Suppressor macrophage (primary cell): ENCODE measurements around the gene RMC1.
A peak's percentile ranks its signal among the peaks of the same experiment; 100 is the strongest.
"Not testable (repeated sequence)": the region's sequence is repeated elsewhere in the genome, so short reads cannot be mapped to it uniquely, and the experiment has no call there.

ENCODE experiments used
- DNase-seq, 4 experiments: peaks; one replicate each; pipeline ENCODE4 v3.0.0-alpha.2; 2020 to 2022

The RMC1 gene

DNA sequence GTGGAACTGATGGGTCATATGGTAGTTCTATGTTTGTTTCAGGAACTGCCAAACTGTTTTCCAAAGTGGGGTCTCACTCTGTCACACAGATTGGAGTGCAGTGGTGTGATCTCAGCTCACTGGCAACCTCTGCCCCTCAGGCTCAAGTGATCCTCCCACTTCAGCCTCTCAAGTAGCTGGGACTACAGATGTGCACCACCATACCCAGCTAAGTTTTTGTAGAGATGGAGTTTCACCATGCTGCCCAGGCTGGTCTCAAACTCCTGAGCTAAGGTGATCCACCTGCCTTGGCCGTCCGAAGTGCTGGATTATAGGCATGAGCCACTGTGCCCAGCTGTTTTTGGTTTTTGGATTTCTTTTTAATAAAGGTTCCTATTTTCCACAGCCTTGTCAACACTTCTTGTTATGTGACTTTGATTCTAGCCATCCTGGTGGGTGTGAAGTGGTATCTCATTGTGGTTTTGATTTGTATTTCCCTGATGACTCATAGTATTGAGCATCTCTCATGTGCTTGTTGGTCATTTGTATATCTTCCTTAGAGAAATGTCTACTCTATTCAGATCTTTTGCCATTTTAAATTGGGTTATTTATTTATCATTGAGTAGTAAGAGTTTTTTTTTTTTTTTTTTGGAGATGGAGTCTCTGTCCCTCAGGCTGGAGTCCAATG lies 60.2 kb downstream of the RMC1 start:
- peak; percentile 42 to 85 (median 64) for DNase-seq

DNA sequence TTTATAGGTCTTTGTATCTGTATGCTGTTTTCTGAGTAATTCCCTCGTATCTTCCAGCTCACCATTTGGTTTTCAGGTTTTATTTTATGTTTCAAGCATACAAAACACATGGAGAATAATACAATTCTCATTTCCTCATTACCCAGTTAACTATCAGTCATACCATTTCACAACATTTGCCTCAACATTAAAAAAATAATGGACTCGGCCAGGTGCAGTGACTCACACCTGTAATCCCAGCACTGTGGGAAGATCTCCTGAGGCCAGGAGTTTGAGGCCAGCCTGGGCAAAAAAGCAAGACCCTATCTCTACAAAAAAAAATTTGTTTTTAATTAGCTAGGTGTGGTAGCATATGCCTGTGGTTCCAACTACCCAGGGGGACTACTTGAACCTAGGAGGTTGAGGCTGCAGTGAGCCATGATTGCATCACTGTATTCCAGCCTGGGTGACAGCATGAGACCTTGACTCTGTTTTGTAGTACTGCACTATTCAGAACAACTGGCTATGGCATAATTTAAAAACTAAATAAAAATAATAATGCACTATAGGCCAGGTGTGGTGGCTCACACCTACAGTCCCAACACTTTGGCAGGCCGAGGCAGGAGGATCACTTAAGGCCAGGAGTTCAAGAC lies 62.7 kb downstream of the RMC1 start:
- DNase-seq, result no peak

DNA sequence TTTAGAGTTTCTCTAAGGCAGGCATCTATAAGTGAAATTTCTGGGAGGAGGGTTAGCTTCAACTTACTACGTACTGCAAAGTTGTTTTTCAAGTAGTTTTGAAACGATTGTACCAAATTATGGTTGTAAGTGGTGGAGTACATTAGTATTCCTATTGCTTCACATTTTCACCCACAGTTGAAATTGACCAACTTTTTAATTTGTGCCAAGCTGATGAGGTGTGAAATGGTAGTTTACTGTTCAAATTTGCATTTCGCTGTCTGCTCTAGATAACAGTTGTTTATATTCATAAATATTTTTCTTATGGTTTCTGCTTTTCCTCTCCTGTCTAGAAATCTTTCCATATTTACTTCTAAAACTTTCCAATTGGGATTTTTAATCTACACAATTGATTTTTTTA lies 64.4 kb downstream of the RMC1 start:
- no peak for DNase-seq

DNA sequence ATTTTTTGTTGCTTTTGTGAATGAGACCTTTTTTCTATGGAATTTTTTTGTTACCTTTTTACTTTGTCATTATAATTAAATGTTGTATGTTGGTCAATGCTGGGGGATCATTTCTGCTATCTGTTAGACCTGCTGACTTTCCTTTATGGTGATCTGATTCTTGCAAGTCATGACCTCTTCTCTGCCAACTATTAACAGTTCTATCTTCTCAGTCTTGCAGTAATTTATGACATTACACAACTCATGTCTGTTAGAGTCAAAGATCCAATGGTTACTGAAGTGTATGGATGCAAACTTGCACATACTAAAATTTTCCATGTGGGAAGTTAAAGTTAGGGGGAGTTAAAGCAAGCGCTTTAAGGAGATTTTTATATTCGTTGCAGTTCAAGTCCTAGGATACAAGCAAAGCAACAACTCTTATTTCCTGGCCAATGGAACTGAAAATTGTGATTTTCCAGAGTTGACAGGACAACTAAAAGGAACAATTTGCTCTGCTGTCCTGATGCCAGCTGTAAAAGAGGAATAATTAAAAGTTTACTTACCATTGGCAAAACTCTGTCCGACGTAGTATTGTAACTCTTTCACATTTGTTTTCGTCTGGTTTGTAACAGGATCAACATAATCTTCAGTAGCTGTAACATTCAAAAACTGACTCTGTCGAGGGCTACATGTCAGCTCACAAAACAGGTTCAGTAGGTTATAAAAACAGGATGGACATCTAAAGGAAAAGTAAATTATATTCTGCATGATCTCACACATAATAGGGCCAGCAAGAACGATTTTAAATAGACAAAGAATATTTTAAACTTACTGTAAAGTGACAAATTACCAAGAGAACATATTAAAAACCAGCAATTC lies 65.2 kb downstream of the RMC1 start:
- DNase-seq, result no peak

DNA sequence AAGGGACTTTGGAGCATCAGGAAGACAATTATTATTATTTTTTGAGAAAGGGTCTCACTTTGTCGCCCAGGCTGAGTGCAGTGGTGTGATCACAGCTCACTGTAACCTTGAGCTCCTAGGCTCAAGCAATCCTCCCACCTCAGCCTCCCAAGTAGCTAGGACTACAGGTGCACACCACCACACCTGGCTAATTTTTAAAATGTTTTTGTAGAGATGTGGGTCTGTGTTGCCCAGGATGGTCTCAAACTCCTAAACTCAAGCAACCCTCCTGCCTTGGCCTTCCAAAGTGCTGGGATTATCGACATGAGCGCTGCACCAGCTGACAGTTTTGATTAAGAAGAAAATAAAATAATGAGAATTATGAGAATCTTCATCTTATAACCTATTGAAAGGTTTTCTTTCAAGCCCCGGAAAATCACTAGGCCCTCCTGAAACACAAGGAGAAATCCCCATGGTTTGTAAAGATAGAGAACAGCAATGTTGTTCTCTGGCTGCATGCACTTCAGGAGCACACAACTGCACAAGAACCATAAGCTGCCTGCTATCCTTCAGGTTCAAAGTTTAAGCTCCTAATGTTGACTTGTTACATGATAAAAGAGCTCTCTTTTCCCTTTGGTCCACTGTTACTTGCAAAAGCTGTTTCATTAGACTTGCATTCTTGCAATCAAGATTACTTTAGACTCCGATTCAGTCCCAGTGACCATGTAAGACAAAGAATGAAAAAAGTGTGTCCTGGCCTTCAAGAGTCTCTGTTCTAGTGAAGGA lies 66.2 kb downstream of the RMC1 start:
- DNase-seq, result no peak

DNA sequence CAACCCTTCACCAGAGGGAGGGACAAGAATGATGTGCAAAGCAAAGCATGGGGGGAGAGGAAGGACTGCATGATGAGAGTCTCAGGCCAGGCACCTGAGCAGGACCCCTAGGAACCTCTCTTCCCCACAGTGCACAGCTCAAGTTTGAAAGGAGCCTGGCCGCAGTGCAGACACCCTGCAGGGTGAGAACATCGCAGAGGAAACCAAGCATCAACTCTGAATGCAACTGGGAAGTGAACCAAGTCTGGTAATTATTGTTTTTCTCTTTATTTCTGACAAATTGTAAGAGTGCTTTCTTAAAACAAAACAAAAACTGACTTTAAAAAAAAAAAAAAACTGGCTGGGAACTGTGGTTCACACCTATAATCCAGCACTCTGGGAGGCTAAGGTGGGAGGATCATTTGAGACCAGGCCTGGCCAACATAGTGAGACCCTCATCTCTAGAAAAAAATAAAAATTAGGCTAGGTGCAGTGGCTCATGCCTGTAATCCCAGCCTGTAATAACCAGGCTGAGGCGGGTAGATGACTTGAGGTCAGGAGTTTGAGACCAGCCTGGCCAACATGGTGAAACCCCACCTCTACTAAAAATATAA lies 67.7 kb downstream of the RMC1 start:
- DNase-seq, result no peak

DNA sequence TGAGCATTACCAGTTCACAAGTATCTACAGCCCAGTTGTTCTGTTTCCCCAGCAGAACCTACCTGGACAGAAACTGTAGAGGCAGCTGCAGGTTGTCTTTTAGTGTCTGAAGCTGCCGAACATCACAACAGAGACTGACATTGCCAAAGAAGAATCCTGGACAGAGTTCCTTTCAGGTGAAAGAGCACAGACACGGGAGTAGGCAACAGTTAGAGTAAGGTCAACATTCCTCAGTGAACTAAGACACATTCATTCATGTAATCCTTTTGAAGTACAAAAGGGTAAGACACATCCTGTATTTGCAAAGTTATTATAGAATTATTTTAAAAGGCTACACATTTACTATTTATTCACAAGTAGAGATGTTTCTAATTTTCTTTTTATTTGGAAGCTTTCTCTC lies 68.7 kb downstream of the RMC1 start:
- DNase-seq, result no peak

DNA sequence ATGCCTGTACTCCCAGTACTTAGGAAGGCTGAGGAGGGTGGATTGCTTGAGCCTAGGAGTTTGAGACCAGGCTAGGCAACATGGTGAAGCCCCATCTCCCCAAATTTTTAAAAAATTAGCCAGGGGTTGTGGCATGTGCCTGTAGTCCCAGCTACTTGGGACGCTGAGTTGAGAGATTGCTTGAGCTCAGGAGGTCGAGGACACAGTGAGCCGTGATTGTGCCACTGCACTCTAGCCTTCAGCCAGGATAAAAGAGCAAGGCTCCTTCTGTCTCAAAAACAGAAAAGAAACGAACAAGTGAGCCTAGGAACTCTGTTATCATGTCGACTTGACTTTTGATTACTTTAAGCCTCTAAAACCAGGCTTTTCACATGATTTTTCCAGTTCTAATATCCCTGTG lies 69.3 kb downstream of the RMC1 start:
- no peak for DNase-seq

DNA sequence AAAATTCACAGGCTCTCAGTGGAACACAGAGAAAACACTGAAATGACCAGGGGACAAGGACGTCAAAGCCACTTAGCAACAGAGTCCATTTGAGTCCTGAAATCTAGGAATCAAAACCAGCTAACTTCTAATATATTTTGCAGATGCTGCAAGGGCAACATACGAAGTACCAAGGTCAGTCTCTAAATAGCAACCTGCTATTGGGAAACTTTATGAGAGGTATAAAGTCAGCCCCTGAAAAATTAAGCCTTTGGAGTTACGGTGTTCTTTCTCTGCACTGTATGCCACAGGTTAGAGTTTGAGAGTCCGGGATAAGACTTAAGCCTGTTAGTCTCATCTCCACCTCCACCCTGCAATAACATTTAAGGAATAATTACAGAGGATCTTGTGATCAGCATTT lies 69.7 kb downstream of the RMC1 start:
- DNase-seq, result no peak

DNA sequence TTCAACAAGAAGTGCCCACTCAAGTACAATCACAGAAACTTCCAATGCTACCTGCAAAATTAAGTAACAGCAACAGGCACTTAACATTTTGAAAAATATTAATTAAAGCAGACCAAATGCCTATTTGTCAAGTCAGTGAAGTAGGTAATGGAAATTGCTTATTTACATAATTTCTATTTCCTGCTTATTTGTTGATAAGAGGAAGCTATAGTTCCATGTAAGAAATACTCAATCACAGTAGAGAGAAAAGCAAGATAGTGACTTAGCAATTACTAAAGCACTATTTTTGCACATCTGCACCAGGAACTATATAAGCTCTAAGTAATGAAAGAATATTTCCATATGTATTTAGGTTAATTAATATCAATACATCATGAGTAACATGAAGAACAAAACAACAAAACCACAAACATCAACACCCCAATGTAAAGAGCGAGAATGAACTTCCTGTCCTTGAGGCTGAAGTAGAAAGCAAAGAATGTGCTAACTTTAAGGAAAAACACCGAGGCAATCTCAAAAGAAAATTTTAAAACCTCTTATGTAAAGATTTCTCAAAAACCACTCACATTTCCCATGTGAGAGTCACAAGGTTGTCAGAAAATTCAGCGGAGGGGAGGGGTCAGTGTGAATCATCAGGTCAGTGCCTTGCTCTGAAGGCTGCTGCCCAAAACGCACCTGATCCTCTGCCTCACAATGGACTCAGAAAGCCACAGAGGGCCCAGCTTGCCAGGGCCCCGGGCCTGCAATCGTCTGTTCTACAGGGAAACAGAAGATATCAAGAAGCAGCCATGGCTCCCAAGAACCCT lies 70.5 kb downstream of the RMC1 start:
- DNase-seq, result peak; percentile 76 to 89 (median 82)

DNA sequence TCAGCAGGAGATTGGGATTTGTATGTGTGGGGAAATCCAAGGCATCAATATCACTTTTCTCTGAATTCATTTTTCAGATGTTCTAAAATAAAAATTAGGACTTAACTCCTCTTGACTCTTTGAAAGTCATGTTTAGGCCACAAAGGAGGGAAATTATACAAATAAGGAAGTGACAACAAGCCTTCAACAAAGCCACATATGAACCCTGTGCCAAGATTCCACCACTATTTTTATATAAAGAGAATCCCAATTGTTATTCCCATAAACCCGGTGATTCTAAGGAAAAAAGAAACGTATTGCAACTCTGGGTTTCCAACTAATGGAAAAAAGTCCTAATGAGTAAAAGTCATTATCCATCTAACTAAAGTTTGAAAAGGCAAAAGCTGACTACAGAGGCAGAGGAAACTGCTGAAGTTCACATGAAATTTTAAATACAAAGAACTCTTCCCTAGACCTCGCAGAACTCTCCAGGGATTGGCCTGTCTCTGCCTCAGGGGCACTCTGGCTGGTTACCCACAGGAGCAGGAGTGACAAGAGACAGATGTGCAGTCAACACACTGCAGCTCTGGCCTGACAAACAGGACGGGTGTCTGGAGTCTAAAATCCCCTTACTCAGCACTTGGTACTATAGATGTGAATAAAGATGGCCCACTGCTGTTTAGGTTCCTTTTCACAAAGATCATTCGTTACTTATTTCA lies 71.4 kb downstream of the RMC1 start:
- peak in 3 of 4 experiments; percentile 15 to 43 (median 25) for DNase-seq

DNA sequence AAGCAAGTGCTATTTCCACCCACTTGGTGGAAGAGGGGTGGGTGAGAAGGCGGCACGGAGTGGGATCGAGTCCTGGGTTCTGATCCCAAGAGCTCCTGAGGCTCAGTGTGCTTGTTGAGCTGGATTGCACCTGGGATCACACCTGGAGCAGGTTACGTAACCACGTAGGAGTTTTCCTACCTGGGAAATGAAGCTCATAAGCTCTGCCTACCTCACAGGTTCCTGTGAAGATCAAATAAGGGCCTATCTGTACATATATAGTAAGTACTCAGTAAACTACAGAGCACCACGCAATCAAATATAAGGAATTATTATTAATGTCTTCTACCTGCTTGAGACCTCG lies 72.0 kb downstream of the RMC1 start:
- no peak for DNase-seq

DNA sequence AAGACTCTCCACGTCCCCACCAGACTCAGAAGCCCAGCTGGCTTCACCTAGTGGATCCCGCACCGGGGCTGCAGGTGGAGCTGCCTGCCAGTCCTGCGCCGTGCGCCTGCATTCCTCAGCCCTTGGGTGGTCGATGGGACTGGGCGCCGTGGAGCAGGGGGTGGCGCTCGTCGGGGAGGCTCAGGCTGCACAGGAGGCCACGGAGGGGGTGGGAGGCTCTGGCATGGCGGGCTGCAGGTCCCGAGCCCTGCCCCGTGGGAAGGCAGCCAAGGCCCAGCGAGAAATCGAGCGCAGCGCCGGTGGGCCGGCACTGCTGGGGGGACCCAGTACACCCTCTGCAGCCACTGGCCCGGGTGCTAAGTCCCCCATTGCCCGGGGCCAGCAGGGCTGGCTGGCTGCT lies 74.2 kb downstream of the RMC1 start:
- not testable (repeated sequence) for DNase-seq

DNA sequence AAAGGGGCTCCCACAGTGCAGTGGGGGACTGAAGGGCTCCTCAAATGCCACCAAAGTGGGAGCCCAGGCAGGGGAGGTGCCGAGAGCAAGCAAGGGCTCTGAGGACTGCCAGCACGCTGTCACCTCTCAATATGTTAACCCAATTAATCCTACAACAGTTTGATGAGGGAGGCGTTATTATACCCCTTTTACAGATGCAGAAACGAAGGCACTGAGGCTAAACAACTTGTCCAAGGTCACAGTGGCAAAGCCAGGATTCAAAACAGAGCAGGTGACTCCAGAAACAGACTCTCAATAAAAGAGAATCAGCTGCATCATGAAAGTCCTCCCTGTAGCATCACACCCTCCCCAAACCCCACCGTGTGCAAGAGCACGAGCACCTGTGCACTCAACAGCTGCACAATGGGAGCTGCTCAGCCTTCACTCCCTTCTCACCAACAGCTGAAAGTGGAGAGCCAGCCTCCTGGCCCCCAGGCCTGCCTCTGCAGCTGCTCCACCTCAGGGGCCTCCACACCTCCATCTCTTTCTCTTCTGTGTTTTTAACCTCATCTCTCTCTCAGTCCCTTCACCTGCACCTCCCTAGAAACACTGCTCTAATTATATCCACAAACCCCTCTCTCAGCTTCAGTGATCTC lies 74.9 kb downstream of the RMC1 start:
- DNase-seq, result no peak

DNA sequence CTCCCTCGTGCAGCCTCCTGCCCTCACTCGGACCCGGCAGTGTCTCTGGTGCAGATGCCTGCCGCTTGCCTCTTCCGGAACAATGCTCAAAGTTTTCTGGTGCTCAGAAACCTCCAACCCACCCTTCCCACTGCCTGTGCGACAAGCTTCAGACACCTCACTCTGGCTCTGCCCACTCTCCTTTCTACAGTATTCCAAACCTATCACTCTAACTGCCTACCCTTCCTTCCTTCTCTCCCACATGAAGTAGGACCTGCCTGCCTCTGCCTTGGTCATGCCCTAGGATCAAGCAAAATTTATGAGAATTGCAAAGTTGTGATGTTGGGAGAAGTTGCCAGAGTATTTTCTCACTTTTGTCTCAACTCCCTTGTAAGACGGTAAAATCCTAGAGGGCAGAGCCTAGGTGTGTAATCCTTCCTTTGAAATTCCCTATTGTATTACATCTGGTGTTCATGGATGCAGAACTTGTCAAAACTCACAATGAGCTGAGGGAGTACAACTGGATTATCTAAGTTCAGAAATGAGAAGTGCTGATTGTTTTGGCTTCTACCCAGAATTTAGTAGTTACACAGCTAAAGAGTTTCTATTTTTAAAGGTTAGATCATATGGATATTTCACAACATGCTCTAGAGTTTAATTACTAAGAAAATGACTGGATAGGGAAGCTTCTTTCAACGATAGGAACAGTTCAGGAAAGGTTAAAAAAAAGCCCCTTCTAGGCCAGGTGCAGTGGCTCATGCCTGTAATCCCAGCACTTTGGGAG lies 75.8 kb downstream of the RMC1 start:
- DNase-seq, result peak; percentile 29 to 93 (median 71)

DNA sequence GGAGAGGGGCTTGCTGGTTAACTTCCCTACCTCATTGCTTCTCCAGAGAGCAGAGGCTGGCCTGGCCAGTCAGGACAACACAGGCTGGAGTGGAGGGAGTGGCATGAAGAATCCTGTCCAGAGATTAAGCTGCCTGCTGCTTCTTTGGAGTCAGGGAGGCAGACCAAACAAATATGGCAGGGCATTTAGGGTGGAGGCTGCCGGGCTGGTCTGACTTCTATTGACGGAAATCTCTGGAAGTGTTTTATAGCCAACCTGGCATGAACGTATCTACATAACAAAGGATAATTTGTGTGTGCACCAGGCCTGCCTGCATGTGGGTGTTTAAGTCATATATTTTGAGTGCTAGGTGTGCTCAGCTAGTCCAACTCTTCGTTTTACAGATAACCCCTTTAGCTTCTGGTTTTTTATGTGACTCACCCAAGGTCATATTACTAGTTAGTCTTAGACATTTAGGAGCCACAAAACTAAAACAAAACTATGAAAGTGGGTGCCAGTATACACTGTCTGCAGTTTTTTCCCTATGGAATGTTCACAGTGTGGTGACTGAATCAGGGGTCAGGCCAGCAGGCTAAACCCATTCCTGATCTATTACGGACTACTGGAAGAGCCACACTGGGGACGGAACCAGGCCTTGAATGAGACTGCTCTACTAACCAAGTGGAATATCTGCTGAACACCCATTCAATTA lies 77.5 kb downstream of the RMC1 start:
- no peak for DNase-seq
